ENCODE measurements around the gene PACSIN3.
A peak's percentile ranks its signal among the peaks of the same experiment; 100 is the strongest.
"Not testable (repeated sequence)": the region's sequence is repeated elsewhere in the genome, so short reads cannot be mapped to it uniquely, and the experiment has no call there.

The PACSIN3 gene

DNA sequence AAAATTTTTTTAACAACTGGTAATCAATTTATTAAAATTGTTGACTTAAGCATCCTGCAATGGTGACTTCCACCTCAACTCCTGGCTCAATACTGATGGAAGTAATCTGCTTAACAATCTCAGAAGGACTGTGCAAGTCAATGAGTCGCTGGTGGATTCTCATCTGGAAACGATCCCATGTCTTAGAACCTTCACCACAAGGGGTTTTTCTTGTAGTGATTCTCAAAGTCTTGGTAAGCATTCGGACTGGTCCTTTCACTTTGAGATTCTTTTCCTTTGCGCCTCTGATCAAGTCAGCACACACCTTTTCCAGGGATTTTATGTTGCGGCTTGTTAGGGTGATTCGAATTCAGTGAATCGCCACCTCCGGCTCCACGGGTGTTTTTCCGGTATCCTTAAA lies 4.9 kb upstream of the PACSIN3 start:
- DNase-seq: not testable (repeated sequence)

DNA sequence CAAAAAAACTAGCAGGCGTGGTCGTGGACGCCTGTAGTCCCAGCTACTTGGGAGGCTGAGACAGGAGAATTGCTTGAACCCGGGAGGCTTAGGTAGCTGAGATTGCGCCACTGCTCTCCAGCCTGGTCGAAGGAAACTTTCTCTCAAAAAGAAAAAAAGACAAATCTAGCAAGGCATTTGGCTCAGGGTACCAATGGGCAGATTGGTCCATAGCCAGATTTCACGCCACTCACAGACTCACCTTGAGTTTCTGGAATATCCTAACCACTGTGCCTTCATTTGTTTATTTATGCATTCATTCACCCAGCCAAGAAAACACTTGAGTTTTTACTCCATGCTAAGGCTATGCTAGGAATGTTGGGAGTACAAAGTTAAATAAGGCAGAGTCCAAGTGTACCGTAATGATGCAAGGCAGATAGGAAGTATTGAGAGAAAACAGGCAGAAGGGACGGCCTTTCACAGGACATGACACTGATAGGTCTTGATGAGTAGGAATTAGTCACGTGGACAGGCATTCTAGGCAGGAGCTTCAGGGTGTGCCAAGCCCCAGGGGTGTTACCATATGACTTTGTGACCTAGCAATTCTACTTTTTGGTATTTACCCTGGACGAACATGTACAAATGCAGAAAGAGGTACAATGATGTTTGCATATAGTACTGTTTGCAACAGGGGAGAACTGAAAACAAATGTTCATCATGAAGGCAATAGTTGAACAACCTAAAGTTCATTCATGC lies 3.0 kb upstream of the PACSIN3 start:
- DNase-seq: no peak

DNA sequence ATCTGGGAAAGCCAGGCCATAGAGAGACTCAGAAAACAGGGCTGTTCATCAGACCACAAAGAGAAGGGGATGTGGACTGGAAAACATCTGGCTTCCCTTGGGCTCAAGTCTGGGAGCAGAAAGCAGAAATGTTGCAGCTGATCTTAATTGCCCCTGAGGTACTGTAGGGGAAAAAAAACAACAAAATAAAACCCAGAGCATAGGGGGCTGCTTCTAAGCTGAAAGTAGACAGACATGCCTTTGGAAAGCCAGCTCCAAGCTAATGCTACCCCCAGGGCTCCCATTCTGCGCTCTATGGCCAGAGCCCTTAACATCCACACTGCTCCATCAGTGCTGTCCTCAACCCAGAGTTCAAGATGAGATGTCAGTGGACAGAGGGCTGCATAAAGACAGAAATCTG lies 2.0 kb upstream of the PACSIN3 start:
- DNase-seq: no peak

DNA sequence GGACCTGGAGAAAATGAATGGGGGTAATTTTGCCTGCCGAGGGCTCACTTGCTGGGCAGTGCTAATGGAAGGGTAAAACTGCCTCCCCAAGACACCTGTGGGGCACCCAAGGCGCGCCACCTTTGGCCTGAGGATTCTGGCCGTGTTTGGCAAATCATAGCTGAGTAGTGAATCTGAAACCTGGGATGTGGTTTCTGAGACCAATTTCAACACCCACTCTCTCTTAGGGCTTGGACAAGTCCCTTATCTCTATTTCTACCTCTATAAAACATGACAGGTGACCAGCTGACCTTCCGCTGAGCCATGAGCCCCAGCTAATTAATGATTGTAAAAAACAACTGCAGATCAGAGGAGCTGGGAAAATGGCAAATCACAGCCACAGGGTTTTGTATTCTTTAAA lies 1.5 kb upstream of the PACSIN3 start:
- DNase-seq: no peak

DNA sequence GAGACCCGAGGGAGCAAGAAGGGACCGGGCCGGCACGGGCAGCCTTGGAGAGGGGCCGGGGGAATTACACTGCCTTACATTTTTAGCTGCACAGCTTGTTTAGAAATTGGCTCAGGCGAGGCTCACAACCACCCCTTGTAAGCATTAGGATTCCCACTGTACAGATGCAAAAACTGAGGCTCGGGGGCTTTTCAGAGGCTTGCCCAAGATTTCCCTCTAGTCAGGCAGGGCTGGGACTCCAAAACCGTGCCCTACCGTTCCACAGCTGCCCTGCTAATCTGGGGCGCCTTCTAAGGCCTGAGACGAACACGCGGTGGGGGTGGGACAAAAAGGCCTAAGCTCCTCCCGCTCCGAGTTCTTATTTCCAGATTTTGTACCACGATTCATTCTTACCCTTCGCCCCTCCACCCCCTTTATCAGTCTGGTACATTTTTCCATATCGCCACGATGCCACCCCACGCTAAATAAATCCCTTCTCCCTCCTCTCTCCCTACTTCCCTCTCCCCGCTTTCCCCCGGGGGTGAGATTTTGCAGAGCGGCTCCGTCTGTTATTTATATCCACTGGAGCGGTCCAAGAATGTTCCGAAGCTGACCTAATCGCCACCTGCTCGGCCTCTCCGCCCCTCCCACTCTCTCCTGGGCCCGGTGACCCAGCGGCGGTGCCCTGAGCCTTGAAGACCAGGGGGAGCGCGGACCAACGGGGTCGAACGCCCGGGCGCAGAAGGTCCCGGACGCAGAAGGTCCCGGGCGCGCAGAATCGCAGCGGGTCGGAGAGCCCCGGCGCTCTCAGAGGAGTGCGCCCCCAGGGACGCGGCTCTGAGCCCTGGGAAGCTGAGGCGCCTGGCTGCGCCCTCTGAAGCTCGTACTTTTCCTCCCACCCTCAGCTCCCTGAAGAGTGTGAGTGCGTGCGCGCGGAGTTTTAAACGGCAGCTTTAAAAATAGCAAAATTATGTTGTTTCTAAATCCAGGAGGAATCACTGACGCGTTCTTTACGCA lies 764 bp upstream of the PACSIN3 start:
- DNase-seq: peak; percentile 51

DNA sequence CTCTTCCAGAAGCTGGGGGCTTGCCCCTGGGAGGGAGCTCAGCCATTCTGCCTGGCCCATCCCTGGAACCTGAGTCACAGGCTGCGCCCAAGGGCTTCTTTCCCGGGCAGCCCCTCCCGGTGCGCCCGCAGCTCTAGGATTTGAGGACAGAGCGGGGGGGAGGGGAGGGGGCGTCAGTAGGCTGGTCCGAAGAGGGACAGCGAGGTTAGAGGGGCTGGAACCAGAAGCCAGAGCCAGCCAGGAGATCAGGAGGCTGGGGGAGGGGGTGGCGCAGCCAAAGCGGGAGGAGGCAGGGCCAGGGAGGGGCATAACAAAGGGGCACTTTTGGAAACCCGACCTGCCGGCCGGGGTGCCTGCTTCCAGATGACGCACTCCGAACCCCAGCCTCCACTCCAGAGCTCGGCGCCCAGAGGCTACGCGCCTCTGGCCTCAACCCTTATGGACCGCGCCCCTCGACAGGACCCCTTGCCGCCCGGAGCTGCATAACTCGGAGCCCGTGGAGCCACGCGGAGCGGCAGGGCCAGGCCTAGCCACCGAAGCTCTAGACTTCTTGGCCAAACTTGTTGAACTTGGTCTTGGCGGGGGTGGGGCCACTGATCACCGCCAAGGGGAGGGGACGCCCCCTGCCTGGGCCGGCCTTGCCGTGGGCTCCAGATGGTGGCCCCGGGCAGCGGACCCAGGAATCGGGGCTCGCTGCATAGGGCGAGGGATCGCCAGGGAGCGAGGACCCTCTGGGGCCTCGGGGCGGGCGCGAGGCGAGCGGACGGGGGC lies 744 bp downstream of the PACSIN3 start:
- DNase-seq: no peak

DNA sequence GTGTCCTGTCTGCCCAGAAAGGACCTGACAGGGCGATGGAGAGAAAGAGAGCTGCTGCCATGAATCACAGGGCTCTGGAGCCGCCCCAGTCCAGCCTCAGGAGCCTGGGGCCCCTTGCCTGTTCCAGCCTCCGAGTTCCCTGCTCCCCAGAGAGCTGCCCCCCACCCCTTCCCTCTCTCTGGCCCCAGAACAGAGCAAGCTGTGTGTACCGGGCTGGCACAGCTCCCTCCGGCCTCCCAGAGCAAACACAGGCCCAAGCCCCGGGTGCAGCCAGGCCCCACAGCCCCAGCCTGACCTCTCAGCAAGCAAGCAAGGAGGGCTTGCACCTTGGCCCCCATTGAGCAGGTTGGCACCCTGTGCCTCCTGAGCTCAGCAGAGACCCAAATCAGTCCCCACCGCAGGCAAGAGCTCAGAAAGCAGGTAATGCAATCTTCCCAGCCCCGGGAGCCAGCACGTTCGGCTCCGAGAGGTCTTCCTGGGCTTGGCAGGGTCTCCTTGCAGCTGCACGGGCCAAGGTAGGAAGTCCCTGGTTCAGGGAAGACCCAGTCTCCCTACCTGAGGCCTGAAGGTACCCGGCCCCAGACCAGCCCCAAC lies 1.4 kb downstream of the PACSIN3 start:
- no peak for DNase-seq

DNA sequence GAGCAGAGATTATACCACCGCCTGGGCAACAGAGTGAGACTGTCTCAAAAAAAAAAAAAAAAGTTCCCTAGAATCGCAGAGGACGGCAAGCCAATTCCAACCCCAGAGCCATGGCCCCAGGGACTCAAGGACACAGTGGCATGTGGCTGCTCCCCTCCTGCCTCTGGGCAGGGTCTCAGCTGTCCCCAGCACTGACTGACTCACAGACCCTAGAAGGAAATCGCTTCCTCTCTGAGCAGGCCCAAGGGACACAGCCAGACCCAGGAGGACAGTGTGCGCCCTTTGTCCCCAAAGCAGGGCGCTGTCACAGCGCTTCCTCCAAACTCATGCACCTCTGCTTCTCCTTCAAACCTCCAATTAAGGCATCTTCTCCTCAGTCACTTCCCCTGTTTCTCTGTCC lies 2.3 kb downstream of the PACSIN3 start:
- DNase-seq: no peak

DNA sequence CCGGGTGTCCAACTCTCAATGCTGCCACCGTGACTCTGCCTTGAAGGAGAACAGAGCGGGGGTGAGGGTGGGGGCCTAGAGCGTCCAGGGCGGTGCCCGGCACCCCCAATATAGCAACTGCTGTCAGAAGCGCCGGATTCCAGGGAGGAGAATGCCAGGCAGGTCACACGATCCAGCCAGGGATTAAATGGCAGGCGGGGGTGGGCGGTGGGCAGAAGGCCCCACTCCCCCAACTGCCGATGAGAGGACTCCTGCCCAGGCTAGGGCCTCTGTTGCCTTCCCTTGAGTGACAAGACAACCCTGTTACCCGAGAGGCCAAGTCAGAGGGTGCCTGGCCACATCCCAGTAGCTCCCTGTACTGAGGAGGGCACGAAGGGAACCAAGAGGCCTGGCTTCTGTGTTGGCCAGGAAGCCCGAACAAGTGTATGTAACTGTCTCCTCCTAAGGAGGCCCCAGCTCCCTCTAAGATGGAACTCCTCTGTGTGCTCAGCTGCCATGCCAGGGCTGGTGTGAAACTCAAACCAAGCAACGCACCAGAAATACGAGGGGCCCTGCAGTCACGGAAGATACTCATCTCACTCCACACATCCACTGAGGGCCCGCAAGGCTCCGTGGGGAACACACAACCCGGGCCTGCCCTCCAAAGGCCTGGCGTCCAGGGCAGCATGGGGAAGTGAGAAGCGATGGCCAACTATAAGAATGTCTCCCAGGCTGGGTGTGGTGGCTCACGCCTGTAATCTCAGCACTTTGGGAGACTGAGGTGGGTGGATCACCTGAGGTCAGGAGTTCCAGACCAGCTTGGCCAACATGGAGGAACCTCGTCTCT lies 3.0 kb downstream of the PACSIN3 start:
- no peak for DNase-seq

DNA sequence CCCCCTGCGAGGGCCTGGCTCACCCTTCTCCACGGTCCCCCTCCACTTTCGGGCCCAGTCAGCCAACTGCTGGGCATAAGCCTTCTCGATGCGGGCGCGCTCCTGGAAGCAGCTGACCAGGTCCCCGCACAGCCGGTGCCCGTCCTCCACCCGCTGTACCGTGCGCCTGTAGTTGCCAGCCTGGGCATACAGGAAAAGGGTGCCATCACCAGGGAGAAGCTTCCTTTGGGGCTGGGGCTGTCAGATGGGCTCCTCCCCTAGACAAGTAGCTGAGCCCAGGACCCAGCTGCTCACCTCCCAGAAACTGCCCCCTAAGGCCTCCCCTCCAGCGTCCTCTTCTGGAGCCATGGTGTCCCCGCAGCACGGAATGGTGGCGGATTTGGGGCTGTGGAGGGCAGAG lies 3.9 kb downstream of the PACSIN3 start:
- DNase-seq: no peak

DNA sequence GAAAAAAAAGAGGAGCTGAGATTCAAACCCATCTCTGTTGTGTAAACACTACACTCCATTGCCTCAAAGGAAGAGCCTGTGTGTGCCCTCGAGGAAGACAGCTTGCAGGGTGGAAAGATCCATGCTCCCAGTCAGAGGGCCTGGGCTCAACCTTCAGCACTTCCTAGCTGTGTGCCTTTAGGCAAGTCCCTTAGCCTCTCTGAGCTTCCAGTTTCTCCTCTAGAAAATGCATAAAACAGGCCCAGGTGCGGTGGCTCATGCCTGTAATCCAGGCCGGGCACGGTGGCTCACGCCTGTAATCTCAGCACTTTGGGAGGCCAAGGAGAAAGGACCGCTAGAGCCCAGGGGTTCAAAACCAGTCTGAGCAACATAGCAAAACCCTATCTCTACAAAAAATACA lies 5.0 kb downstream of the PACSIN3 start:
- no peak for DNase-seq

DNA sequence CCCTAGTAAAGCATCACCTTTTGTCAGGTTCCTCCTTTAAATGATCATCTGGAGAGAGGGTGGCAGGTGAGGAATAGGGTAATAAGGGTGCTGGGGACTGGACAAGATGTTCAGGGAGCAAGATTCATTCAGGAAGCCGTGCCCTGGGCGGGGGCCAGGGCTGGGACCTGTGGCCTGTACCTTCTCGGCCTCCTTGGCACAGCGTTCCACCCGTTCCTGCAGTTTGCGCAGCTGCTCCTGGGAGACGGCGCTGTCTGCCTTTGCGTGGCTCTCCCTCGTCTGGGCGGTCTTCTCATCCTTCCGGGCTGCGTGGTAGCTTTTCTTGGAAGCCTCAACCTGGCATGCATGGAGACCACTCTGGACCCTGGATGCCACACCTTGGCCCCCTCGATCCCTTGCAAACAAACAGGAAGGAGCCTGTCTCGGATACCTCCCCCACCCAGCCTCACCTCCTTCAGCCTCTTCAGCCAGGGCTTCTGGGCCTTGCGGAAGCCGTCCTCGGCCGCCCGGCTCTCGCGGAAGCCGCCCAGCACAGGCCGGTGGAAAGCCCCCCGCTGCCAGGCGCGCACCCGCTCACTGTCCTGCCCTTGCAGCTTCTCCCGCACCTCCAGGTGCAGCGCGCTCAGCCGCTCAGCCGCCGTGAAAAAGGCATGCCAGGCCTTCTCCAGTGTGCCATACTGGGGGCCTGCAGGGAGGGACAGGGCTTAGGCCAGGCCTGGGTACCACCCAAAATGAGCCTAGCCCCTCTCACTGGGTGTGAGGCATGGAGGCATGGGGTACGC lies 6.0 kb downstream of the PACSIN3 start:
- no peak for DNase-seq

DNA sequence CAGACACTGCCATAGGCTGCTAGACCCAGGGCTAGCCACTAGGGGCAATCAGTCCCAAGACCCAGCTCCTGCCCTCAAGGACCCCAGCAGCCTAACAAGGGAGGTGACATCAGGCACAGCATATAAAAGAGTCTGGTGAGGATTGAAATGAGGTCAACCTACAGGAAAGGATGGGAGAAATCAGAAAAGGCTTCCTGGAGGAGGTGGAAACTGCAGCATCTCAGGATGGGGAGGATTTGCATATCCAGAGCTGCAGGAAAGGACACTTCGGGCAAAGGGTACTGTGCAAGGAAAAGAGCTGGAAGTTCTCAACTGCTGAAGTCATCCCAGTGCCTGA lies 6.6 kb downstream of the PACSIN3 start:
- DNase-seq: no peak

DNA sequence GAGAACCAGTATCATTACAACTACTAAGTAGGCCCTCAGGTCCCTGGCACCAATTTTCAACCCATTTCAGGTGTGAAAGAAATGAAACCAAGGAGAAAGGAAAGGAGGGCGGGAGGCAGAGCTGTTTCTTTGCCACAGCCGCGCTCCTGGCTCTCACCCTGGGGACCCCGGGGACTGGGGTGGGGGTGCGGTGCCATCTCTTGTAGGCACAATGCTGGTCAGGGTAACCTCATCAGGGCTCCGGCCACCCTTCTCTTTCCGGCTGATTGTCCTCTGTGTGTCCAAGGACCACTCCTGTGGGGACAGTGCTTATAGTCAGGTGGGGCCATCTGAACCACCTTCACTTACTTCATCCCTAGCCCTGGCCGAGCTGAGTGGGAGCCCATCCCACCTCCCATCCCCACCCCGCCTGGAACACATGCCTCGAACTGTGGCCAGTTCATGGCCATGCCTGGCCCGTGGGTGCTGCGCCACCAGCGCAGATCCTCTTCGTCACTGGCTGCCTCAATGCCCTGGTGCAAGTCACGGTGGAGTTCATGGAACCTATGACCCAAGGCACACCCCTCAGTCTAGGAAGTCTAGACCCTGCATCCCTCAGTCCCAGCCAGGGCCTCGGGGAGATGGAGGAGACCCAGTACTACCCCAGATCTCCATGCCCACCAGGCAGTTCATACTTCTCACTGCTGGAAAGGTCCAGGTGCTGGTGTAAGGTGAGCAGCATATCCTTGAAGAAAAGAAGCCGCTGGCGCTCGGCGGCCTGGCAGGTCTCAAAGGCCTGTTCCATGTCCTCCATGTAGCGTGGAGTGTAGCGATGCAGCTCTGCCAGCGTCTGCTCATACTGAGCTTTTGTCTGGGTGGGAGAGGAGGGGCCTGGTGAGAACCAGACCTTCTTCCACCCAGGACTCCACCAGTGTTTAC lies 7.2 kb downstream of the PACSIN3 start:
- DNase-seq: no peak

DNA sequence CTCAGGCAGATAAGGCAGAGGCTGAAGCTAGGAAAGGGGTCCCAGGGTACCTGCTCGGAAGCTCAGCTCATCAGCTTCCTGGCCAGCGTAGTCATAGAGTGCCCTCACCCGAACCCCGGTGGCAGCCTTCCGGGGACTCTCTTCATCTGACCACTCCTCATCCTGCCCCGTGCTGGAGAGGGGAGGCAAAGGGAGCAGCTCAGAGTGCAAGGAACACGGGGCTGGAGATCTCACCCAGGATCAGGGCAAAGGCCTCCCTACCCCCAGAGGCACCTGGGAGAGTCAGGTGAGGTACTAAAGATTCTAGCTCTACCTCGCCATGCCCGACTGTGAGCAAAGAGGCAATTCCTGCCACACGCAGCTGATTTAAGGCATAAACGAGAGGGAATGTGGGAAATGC lies 7.9 kb downstream of the PACSIN3 start:
- no peak for DNase-seq

DNA sequence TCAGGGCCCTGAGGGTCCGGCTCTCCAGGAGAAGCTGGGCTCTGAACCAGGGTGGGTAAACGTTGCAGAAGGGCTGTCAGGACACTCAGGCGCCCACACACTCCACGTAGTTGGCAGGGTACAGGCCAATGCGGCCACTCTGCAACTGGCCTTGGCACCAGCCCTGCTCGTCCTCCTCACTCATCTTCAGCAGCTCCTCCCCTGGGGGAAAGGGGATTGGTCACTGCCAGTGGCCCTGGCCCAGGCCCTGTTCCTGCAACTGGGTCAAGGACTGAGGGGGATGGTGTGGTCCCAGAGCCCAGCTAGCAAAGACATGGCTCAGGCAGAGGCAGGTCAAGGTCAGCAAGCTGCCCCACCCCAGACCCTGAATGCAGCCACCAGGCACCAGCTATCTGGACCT lies 8.4 kb downstream of the PACSIN3 start:
- DNase-seq: no peak

DNA sequence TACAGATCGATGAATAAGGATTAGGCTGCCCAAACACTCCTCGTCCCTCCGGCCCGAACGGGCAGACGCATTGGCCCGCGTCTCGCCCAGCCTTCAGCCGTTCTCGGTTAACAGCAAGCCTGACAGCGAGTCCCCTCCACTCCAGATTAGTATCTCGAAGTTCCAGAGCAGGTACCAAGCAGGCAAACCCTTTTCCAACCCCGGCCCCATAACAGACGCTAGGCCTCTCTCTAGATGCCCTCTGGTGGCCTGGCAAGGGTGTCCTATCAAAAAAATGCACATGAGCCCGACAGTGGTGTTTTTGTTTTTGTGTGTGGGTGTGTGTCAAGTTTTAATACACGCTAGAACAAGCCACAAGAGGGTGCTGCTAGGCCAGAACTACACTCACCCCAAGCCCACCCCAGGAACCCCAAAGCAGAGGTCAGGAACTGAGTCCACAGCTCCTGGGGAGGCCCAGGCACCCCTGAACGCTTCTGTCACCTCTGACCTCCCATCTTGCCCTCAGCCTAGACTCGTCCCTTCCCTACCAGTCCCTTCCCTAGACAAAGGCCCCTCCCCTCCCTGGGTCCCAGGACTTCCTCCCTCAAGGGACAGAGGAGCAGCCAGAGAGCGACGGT lies 8.9 kb downstream of the PACSIN3 start:
- DNase-seq: peak; percentile 66

DNA sequence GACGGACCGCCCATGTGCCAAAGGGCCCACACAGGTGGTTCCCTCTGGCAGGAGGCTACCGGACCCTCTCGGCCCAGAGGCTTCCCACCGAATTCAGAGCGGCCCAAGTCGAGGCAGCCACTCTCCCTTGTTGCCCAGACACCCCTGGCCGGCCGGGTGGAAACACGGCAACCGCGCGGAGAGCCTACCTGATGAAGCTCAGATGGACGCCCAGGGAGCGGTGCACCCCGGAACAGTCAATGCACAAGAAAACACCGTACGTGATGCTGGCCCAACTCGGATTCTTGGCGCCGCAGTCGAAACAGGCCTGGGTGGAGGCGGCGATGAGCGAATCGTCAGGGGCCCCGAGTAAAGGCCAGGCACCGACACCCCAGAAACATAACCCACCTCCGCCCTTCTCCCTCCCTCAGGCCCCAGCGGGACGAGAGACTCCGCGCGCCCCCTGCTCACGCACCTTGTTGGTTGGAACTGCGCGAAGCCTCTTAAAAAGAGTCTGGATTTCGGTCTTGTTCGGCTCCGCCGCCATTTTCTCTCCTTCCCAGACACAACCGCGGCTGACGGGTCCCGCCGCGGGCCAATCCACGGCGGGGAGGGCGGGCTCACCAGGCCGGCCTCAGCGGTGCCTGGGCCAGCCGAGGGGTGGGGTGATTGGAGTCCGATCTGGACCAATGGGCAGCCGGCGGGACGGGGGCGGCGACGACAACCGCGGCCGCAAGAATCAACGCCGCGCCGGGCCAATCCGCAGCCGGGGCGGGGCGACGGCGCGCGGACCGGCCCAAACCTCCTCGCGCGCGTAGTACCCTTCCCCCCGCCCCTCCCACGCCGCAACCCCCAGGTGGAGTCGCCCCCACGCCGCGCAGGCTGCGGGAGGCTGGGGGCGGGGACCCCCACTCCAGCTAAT lies 9.7 kb downstream of the PACSIN3 start, which contains the start of gene ARFGAP2:
Gene ARFGAP2 (minus strand): TSS at position 552 of the 901 bp plus-strand sequence. CDS start 26 bp downstream, at position 526.
- peak; percentile 88 for DNase-seq
